Mesenchymal stem cell (in vitro differentiated cells and primary cell): Measurements from ENCODE around the gene CBX6.
"Not testable (repeated sequence)": the region's sequence is repeated elsewhere in the genome, so short reads cannot be mapped to it uniquely, and the experiment has no call there.

Experiments
- DNase-seq: peaks from one replicate; pipeline ENCODE4 v3.0.0-alpha.2; 2013
- H2AFZ ChIP-seq: one replicate; pipeline ENCODE4 v1.6.1; 2013; ENCODE audit warnings: low read depth, mild to moderate bottlenecking, control low read depth, inconsistent platforms, low read length, moderate library complexity
- H2AK5ac ChIP-seq: 2 replicates; pipeline ENCODE4 v1.6.1; 2013; ENCODE audit warnings: low read length, moderate library complexity, mild to moderate bottlenecking, inconsistent platforms; ENCODE audit not compliant: severe bottlenecking
- H2BK120ac ChIP-seq: one replicate; pipeline ENCODE4 v1.6.1; 2013; ENCODE audit warnings: low read depth, mild to moderate bottlenecking, inconsistent platforms, low read length, moderate library complexity
- H2BK12ac ChIP-seq, 2 experiments: one replicate each; pipeline ENCODE4 v1.6.1; 2013; ENCODE audit warnings: inconsistent platforms in 2 of 2, low read length in 2 of 2, mild to moderate bottlenecking in 2 of 2, moderate library complexity in 2 of 2, control low read depth in 1 of 2
- H2BK15ac ChIP-seq: one replicate; pipeline ENCODE4 v1.6.1; 2013; ENCODE audit warnings: mild to moderate bottlenecking, low read depth, inconsistent platforms; ENCODE audit not compliant: poor library complexity, severe bottlenecking
- H2BK5ac ChIP-seq: 2 replicates; pipeline ENCODE4 v1.6.1; 2013; ENCODE audit warnings: low read depth, mild to moderate bottlenecking, low read length, control low read depth, inconsistent platforms; ENCODE audit not compliant: poor library complexity, severe bottlenecking
- H3K14ac ChIP-seq, 2 experiments: one replicate each; pipeline ENCODE4 v1.6.1; 2013; ENCODE audit warnings: inconsistent platforms in 2 of 2, low read length in 2 of 2, control low read depth in 1 of 2, mild to moderate bottlenecking in 1 of 2, moderate library complexity in 1 of 2
- H3K18ac ChIP-seq, 2 experiments: one replicate each; pipeline ENCODE4 v1.6.1; 2013; ENCODE audit warnings: inconsistent platforms in 2 of 2, low read length in 2 of 2, control low read depth in 1 of 2, low read depth in 1 of 2, mild to moderate bottlenecking in 1 of 2
- H3K23ac ChIP-seq, 2 experiments: one replicate each; pipeline ENCODE4 v1.6.1; 2013; ENCODE audit warnings: inconsistent platforms in 2 of 2, low read length in 2 of 2, mild to moderate bottlenecking in 2 of 2, moderate library complexity in 2 of 2, control low read depth in 1 of 2
- H3K27ac ChIP-seq: 2 replicates; pipeline ENCODE4 v1.5.1; 2013; ENCODE audit warnings: mild to moderate bottlenecking, moderate library complexity, low read length, control low read depth, inconsistent platforms; ENCODE audit not compliant: poor library complexity, severe bottlenecking
- H3K27me3 ChIP-seq, 2 experiments: 2 replicates each; pipeline versions ENCODE4 v1.6.1 to v1.7.0; 2013; ENCODE audit warnings: low read length in 2 of 2, mild to moderate bottlenecking in 2 of 2, moderate library complexity in 2 of 2, control low read depth in 1 of 2, inconsistent platforms in 1 of 2; ENCODE audit not compliant: control insufficient read depth in 1 of 2, insufficient read depth in 1 of 2
- H3K36me3 ChIP-seq, 2 experiments: 2 replicates each; pipeline versions ENCODE4 v1.6.1 to v1.7.0; 2013; ENCODE audit warnings: low read length in 2 of 2, control low read depth in 1 of 2, inconsistent platforms in 1 of 2, low read depth in 1 of 2, mild to moderate bottlenecking in 1 of 2; ENCODE audit not compliant: insufficient read depth in 2 of 2, control insufficient read depth in 1 of 2
- H3K4ac ChIP-seq, 2 experiments: one replicate each; pipeline ENCODE4 v1.6.1; 2013; ENCODE audit warnings: inconsistent platforms in 2 of 2, low read length in 2 of 2, mild to moderate bottlenecking in 2 of 2, moderate library complexity in 2 of 2, control low read depth in 1 of 2, low read depth in 1 of 2
- H3K4me1 ChIP-seq: 2 replicates; pipeline ENCODE4 v1.6.1; 2013; ENCODE audit warnings: low read depth, low read length, control low read depth; ENCODE audit not compliant: control insufficient read depth, insufficient read depth
- H3K4me2 ChIP-seq: 2 replicates; pipeline ENCODE4 v1.6.1; 2013; ENCODE audit warnings: low read length, mild to moderate bottlenecking, inconsistent platforms; ENCODE audit not compliant: poor library complexity, severe bottlenecking
- H3K4me3 ChIP-seq, 2 experiments: 2 replicates each; pipeline versions ENCODE4 v1.5.1 to v1.7.0; 2013; ENCODE audit warnings: low read length in 2 of 2, mild to moderate bottlenecking in 2 of 2, control low read depth in 1 of 2, low read depth in 1 of 2; ENCODE audit not compliant: insufficient read depth in 1 of 2
- H3K79me1 ChIP-seq: replicated peaks from 2 replicates; pipeline ENCODE4 v1.6.1; 2013; ENCODE audit warnings: mild to moderate bottlenecking, control low read depth, low read length, inconsistent platforms; ENCODE audit not compliant: poor library complexity, severe bottlenecking
- H3K9ac ChIP-seq: 2 replicates; pipeline ENCODE4 v1.7.0; 2013; ENCODE audit warnings: mild to moderate bottlenecking, low read length, moderate library complexity
- H3K9me3 ChIP-seq: 2 replicates; pipeline ENCODE4 v1.7.0; 2013; ENCODE audit warnings: mild to moderate bottlenecking, low read length; ENCODE audit not compliant: control insufficient read depth
- H4K8ac ChIP-seq: one replicate; pipeline ENCODE4 v1.6.1; 2013; ENCODE audit warnings: inconsistent platforms, mild to moderate bottlenecking, low read length, moderate library complexity
- H4K91ac ChIP-seq: one replicate; pipeline ENCODE4 v1.6.1; 2013; ENCODE audit warnings: mild to moderate bottlenecking, low read length, inconsistent platforms
- WGBS: methylation state at CpG from one replicate; pipeline ENCODE4 v1.1.7; 2013; ENCODE audit warnings: mixed read lengths; 5-methylcytosine and 5-hydroxymethylcytosine counted together

CBX6 gene

DNA sequence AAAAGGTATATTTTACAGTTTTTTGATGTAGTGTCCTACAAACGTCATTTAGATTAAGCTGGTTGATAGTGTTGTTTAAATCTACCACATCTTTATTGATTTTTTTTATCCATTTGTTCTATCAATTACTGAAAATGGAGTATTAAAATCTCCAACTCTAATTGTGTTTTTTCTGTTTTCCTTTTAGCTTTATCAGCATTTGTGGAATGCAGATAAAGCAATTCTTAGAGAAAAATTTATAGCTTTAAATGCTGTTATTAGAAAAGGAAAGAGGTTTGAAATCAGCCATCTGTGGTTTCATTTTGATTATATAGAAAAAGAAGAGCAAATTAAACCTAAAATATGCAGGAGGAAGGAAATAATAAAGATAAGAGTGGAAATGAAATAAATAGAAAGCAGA lies 39.4 kb upstream of the CBX6 start:
- H3K18ac ChIP-seq: no peak overlapping the region
- no peak overlapping the region for H2BK120ac ChIP-seq
- H2AFZ ChIP-seq: no peak overlapping the region
- no peak overlapping the region for H3K14ac ChIP-seq
- no peak overlapping the region for H3K4me2 ChIP-seq
- no peak overlapping the region for H3K9ac ChIP-seq
- no peaks in the 10 kb centered on the region for H3K79me1 ChIP-seq
- H3K36me3 ChIP-seq: no peaks in the 10 kb centered on the region
- H3K4me3 ChIP-seq: no peak overlapping the region
- no peak overlapping the region for H2BK5ac ChIP-seq
- H3K4ac ChIP-seq: no peak overlapping the region
- no peaks in the 10 kb centered on the region for H3K9me3 ChIP-seq
- H2AK5ac ChIP-seq: no peak overlapping the region
- H2BK12ac ChIP-seq: no peak overlapping the region
- H3K27ac ChIP-seq: no peak overlapping the region
- H3K23ac ChIP-seq: no peak overlapping the region
- no peak for DNase-seq
- H3K27me3 ChIP-seq: peaks cover 18 to 43% of the 10 kb centered on the region in 2 experiments
- no peak overlapping the region for H2BK15ac ChIP-seq
- H4K8ac ChIP-seq: no peak overlapping the region
- no CpG with 5 or more reads among the region's 1 CpG for WGBS
- no peak overlapping the region for H4K91ac ChIP-seq
- H3K4me1 ChIP-seq: no peaks in the 10 kb centered on the region

DNA sequence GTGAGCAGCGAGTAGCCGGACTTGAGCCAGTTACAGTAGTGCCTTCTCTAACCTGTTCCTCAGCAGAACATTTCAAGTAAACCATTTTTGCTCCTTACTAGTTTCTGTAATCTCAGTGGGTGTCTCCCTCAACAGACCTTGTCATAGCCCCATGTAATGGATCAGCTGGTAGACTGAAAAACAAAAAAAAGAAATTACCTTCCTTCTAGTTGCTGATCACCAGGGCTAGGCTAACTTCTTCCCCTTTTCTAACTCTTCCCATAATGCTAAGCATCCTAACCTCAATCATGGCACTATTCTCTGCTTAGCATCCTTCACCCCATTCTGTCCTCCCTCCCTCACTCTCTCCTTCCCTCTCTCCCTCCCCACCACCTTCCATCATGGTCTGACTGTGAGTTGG lies 35.8 kb upstream of the CBX6 start:
- 85% methylated on average over 2 of the region's 2 CpGs for WGBS
- Histone ChIP-seq H3K4me1 (no peaks in the 10 kb centered on the region), H3K9me3 (no peaks in the 10 kb centered on the region), H3K4ac (no peak overlapping the region), H3K14ac (no peak overlapping the region), H4K8ac (no peak overlapping the region), H2BK12ac (no peak overlapping the region), H3K27me3 (peaks cover 11 to 29% of the 10 kb centered on the region in 2 experiments), H4K91ac (no peak overlapping the region), H3K36me3 (no peaks in the 10 kb centered on the region), H3K9ac (no peak overlapping the region), H2AFZ (no peak overlapping the region), H3K23ac (no peak overlapping the region), H3K4me2 (no peak overlapping the region), H3K4me3 (no peak overlapping the region), H2BK120ac (no peak overlapping the region), H3K79me1 (no peaks in the 10 kb centered on the region), H2BK15ac (no peak overlapping the region), H2AK5ac (no peak overlapping the region), H2BK5ac (no peak overlapping the region), H3K18ac (no peak overlapping the region), H3K27ac (no peak overlapping the region)
- DNase-seq: no peak

DNA sequence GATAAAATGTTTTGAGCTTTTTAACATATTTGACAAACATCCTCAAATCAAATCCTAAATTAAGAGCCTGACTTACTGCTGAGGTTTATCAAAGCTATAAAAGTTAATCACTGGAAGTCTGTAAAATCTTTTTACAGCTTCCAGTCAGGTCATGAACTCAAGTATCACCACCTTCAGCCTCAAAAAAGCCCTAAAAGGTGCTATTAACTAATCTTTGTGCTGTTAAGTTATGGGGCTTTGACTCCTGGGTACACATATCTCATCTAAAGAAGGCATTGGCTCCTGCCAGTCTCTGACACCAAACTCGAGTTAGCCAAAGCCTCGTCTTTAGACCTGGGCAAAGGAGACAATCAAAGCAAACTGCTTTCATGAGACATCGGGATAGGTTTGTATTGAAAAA lies 34.0 kb upstream of the CBX6 start:
- Histone ChIP-seq H2BK120ac (no peak overlapping the region), H3K9ac (no peak overlapping the region), H3K4me2 (no peak overlapping the region), H2BK12ac (no peak overlapping the region), H3K27ac (no peak overlapping the region), H4K91ac (no peak overlapping the region), H3K27me3 (peaks cover 11 to 27% of the 10 kb centered on the region in 2 experiments), H3K79me1 (no peaks in the 10 kb centered on the region), H2BK15ac (no peak overlapping the region), H3K36me3 (no peaks in the 10 kb centered on the region), H3K4me1 (no peaks in the 10 kb centered on the region), H3K4ac (no peak overlapping the region), H3K4me3 (no peak overlapping the region), H2BK5ac (no peak overlapping the region), H3K9me3 (no peaks in the 10 kb centered on the region), H2AK5ac (no peak overlapping the region), H3K14ac (no peak overlapping the region), H4K8ac (no peak overlapping the region), H3K18ac (no peak overlapping the region), H3K23ac (no peak overlapping the region), H2AFZ (no peak overlapping the region)
- DNase-seq: no peak
- 46% methylated on average over 2 of the region's 3 CpGs for WGBS

DNA sequence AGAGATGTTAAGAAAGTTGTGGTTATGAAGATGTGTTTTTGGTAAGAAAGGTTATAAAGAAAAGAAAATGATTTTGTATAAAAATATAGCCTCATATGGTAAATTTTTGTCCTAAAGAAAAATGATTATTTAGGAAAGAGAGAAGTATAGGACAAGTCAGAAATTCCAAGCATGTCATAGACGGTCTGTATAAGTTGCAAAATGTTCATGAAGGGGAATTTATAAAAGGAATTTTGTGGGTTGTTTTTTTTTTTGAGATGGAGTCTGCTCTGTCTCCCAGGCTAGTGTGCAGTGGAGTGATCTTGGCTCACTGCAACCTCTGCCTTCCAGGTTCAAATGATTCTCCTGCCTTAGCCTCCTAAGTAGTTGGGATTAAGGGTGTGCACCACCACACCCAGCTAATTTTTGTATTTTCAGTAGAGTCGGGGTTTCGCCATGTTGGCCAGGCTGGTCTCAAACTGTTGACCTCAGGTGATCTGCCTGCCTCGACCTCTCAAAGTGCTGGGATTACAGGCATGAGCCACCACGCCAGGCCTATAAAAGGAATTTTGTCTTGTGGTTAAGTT lies 32.1 kb upstream of the CBX6 start:
- not testable (repeated sequence) for H3K4me3 ChIP-seq, H4K91ac ChIP-seq, H2AFZ ChIP-seq, H3K4me1 ChIP-seq, H3K14ac ChIP-seq, H3K9ac ChIP-seq, H2BK12ac ChIP-seq, H3K79me1 ChIP-seq, H3K4me2 ChIP-seq, H3K36me3 ChIP-seq, DNase-seq, H2BK5ac ChIP-seq, H2BK120ac ChIP-seq, H3K4ac ChIP-seq, H3K18ac ChIP-seq, H2BK15ac ChIP-seq, H3K23ac ChIP-seq, H3K9me3 ChIP-seq, H4K8ac ChIP-seq, H2AK5ac ChIP-seq, H3K27ac ChIP-seq
- 33% methylated on average over 5 of the region's 5 CpGs for WGBS
- peaks cover 7 to 12% of the 10 kb centered on the region in 2 experiments for H3K27me3 ChIP-seq
